ENCODE data around the gene AGXT. TPM values are rescaled to one million over a fixed set of nuclear protein-coding genes. Genes with fewer than 3 reads are reported as not detected.

AGXT gene
- total RNA-seq, 1 donor from 2014 or later, result not detected

DNA sequence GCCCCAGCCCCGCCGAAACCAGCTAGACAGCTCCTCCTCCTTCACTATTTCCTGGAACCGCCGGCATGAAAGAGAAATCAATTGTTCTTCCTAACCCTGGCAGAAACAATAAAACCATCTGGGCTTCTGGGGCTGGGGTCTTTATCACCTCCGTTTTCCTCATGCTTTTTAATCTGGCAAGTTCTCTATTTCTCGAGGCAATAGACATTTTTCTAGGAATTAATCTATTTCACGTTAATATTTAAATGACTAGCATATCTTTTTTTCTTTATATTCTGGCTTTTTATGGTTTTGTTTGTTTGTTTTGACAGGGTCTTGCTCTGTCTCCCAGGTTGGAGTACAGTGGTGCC is 47.2 kb upstream of the AGXT start:
- no peaks in the 10 kb centered on the region for H3K36me3 Mint-ChIP-seq (ENCODE audit: low read depth, unreplicated experiment)
- peaks cover 20% of the 10 kb centered on the region for H3K27me3 Mint-ChIP-seq (ENCODE audit: unreplicated experiment)
- H3K27ac Mint-ChIP-seq (ENCODE audit: unreplicated experiment), result no peak overlapping the region
- H3K4me3 Mint-ChIP-seq (ENCODE audit: unreplicated experiment), result peak overlapping the region; percentile 84
- no peak for DNase-seq (ENCODE audit: low spot score)
- peaks cover 12% of the 10 kb centered on the region for H3K4me1 Mint-ChIP-seq (ENCODE audit: unreplicated experiment)
- H3K9me3 Mint-ChIP-seq (ENCODE audit: unreplicated experiment), result no peaks in the 10 kb centered on the region
- TF ChIP-seq, protein P1, sequence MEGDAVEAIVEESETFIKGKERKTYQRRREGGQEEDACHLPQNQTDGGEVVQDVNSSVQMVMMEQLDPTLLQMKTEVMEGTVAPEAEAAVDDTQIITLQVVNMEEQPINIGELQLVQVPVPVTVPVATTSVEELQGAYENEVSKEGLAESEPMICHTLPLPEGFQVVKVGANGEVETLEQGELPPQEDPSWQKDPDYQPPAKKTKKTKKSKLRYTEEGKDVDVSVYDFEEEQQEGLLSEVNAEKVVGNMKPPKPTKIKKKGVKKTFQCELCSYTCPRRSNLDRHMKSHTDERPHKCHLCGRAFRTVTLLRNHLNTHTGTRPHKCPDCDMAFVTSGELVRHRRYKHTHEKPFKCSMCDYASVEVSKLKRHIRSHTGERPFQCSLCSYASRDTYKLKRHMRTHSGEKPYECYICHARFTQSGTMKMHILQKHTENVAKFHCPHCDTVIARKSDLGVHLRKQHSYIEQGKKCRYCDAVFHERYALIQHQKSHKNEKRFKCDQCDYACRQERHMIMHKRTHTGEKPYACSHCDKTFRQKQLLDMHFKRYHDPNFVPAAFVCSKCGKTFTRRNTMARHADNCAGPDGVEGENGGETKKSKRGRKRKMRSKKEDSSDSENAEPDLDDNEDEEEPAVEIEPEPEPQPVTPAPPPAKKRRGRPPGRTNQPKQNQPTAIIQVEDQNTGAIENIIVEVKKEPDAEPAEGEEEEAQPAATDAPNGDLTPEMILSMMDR (IDR thresholded peaks at IDR 0.05; ENCODE audit: unreplicated experiment), result no peak

DNA sequence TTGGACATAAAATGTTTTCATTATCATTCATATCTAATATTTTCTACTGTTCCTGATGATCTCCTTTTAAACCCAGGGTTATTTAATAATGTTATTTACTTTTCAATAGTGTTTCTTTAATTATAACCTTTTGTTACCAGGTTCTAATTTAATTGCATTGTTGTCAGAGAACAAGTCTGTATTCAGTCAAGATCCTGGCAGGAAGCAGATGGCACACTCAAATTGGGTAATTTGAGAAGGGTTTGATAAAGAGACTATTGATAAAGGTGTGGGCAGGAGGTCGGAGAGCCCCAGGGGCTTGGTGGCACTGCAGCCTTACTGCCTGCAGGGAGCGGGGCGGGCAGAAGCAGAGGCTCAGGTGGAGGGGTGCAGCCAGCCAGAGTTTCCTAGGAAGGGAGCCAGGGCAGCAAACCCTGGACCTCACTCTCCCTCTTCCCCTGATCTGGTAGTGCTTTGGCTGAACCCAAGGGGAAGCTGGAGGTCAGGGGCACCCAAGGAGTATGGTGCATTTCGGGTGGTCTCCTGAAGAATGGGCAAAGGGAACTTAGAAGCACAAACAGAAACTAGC is 46.3 kb upstream of the AGXT start:
- H3K27me3 Mint-ChIP-seq (ENCODE audit: unreplicated experiment), result peaks cover 20% of the 10 kb centered on the region
- H3K9me3 Mint-ChIP-seq (ENCODE audit: unreplicated experiment), result no peaks in the 10 kb centered on the region
- TF ChIP-seq, protein P1 (IDR thresholded peaks at IDR 0.05; ENCODE audit: unreplicated experiment), result no peak
- no peak for DNase-seq (ENCODE audit: low spot score)
- no peaks in the 10 kb centered on the region for H3K36me3 Mint-ChIP-seq (ENCODE audit: low read depth, unreplicated experiment)
- H3K4me3 Mint-ChIP-seq (ENCODE audit: unreplicated experiment), result no peak overlapping the region
- H3K4me1 Mint-ChIP-seq (ENCODE audit: unreplicated experiment), result peaks cover 12% of the 10 kb centered on the region
- no peak overlapping the region for H3K27ac Mint-ChIP-seq (ENCODE audit: unreplicated experiment)

DNA sequence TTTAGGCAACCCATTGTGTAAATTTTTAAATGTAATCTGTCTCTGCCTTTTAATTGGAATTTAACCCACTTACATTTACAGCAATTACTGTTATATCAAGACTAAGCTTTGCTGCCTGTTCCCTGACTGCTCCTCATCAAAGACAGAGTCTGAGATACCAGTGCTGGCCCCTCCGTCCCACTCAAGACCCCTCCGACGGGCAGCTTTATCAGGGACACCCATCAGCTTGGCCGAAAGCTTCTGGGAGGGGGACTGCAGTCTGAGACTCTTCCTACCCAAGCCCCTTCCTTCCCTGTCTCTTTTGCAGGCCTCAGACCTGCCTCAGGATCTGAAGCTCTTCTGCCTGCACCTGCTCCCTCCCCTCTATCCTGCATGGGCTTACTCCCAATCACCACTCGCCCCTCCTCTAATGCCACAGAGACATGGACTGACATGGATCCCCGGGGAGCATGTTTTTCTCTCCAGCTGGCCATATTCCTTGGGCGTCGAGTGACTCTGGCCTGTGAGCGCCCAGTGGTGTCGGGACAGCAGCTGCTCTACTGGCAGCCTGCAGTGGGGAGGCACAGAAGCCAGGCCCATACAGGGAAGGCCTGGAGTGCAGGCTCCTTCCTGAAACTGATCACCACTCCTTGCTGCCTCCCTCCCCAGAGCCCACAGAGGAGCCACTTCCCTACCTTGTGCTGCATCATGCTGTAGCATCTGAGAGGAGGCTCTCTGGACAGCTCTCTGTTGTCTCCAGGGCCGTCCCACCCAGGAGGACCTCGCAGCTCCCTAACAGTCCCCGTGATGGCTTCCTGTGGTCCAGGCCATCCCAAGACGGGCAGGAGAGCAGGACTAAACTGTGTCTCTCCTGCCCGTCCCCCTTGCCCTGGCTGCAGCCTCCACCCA is 44.9 kb upstream of the AGXT start:
- Mint-ChIP-seq H3K36me3 (ENCODE audit: low read depth, unreplicated experiment) (no peaks in the 10 kb centered on the region), H3K27ac (ENCODE audit: unreplicated experiment) (no peak overlapping the region), H3K4me1 (ENCODE audit: unreplicated experiment) (peaks cover 12% of the 10 kb centered on the region), H3K4me3 (ENCODE audit: unreplicated experiment) (no peak overlapping the region), H3K9me3 (ENCODE audit: unreplicated experiment) (no peaks in the 10 kb centered on the region), H3K27me3 (ENCODE audit: unreplicated experiment) (peaks cover 17% of the 10 kb centered on the region)
- TF ChIP-seq, protein P1 (IDR thresholded peaks at IDR 0.05; ENCODE audit: unreplicated experiment), result no peak
- no peak for DNase-seq (ENCODE audit: low spot score)

DNA sequence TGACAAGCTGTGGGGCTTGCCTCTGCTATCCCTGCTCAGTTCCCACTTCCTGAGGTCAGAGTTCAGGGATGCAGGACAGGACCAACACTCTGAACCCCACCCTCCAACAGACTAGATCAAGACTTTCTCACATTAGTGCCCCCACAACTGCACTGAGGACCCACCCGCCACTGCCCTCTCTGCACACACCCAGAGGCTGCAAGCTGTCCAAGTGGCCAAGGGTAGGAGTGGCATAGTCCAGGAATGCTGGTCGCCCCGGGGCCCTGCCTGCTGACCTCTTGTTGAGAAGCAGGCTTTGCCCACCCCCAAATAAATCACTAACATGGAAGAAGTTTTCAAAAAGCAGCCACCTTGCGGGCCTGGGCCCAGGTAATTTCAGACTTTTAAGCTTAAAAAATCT is 43.1 kb upstream of the AGXT start:
- Mint-ChIP-seq H3K27me3 (ENCODE audit: unreplicated experiment) (peaks cover 17% of the 10 kb centered on the region), H3K36me3 (ENCODE audit: low read depth, unreplicated experiment) (no peaks in the 10 kb centered on the region), H3K4me3 (ENCODE audit: unreplicated experiment) (no peak overlapping the region), H3K4me1 (ENCODE audit: unreplicated experiment) (peaks cover 12% of the 10 kb centered on the region), H3K9me3 (ENCODE audit: unreplicated experiment) (no peaks in the 10 kb centered on the region), H3K27ac (ENCODE audit: unreplicated experiment) (no peak overlapping the region)
- TF ChIP-seq, protein P1 (IDR thresholded peaks at IDR 0.05; ENCODE audit: unreplicated experiment), result no peak
- no peak for DNase-seq (ENCODE audit: low spot score)

GRCh38 chr2:240831594-240832204 is 36.9 kb upstream of the AGXT start:
- H3K36me3 Mint-ChIP-seq (ENCODE audit: low read depth, unreplicated experiment), result no peaks in the 10 kb centered on the region
- peaks cover 4% of the 10 kb centered on the region for H3K27me3 Mint-ChIP-seq (ENCODE audit: unreplicated experiment)
- H3K4me3 Mint-ChIP-seq (ENCODE audit: unreplicated experiment), result no peak overlapping the region
- TF ChIP-seq, protein P1 (IDR thresholded peaks at IDR 0.05; ENCODE audit: unreplicated experiment), result no peak
- no peaks in the 10 kb centered on the region for H3K4me1 Mint-ChIP-seq (ENCODE audit: unreplicated experiment)
- no peak for DNase-seq (ENCODE audit: low spot score)
- H3K27ac Mint-ChIP-seq (ENCODE audit: unreplicated experiment), result no peak overlapping the region
- H3K9me3 Mint-ChIP-seq (ENCODE audit: unreplicated experiment), result no peaks in the 10 kb centered on the region
